ENCODE measurements around the gene ULK1. TPM values are rescaled to one million over a fixed set of nuclear protein-coding genes. Genes with fewer than 3 reads are reported as not detected.
"Not testable (repeated sequence)": the region's sequence is repeated elsewhere in the genome, so short reads cannot be mapped to it uniquely, and the experiment has no call there.

Gene ULK1
- total and polyA plus RNA-seq, 4 experiments from 2014 or later: 0.08 to 55.7 (median 23.8) TPM

GRCh38 chr12:131885076-131885475 is 9.3 kb upstream of the ULK1 start:
- H3K4me1 Mint-ChIP-seq; H3K4me3 Mint-ChIP-seq; H3K36me3 ChIP-seq (ENCODE audit: insufficient read depth, low read length); H3K27me3 Mint-ChIP-seq; H3K9me3 ChIP-seq (ENCODE audit: control insufficient read depth in 1 of 2, low read length in 2 of 2); H3K9me3 Mint-ChIP-seq; H3K4me3 ChIP-seq (ENCODE audit: low read length in 2 of 2); POLR2A ChIA-PET (ENCODE audit: partially characterized antibody); intact Hi-C loops (cut with micrococcal nuclease); H3K4me1 ChIP-seq (ENCODE audit: insufficient read depth, low read length); H3K27ac ChIP-seq (ENCODE audit: low read depth, low read length); H3K27me3 ChIP-seq (ENCODE audit: insufficient read depth, low read length); H3K27ac Mint-ChIP-seq; CTCF ChIA-PET (ENCODE audit: partially characterized antibody); H3K36me3 Mint-ChIP-seq; DNase-seq: not testable (repeated sequence)

GRCh38 chr12:131885543-131886057 is 8.8 kb upstream of the ULK1 start:
- Histone ChIP-seq H3K4me3 (ENCODE audit: low read length in 2 of 2) (no peak overlapping the region), H3K9me3 (ENCODE audit: control insufficient read depth in 1 of 2, low read length in 2 of 2) (no peaks in the 10 kb centered on the region), H3K36me3 (ENCODE audit: insufficient read depth, low read length) (no peaks in the 10 kb centered on the region), H3K4me1 (ENCODE audit: insufficient read depth, low read length) (no peaks in the 10 kb centered on the region), H3K27ac (ENCODE audit: low read depth, low read length) (no peak overlapping the region), H3K27me3 (ENCODE audit: insufficient read depth, low read length) (no peaks in the 10 kb centered on the region)
- H3K36me3 Mint-ChIP-seq: peaks cover 0 to 4% of the 10 kb centered on the region in 2 donors
- DNase-seq: no peak
- H3K27me3 Mint-ChIP-seq: peaks cover 1 to 2% of the 10 kb centered on the region in 2 donors
- H3K27ac Mint-ChIP-seq: no peak overlapping the region
- POLR2A ChIA-PET (ENCODE audit: partially characterized antibody): no interaction called here
- no peak overlapping the region for H3K4me3 Mint-ChIP-seq
- CTCF ChIA-PET (ENCODE audit: partially characterized antibody): no interaction called here
- intact Hi-C loops (cut with micrococcal nuclease): no loop called here
- peaks cover 0 to 9% (median 5%) of the 10 kb centered on the region in 8 donors for H3K9me3 Mint-ChIP-seq
- no peaks in the 10 kb centered on the region for H3K4me1 Mint-ChIP-seq

- H3K4me3 Mint-ChIP-seq: peak overlapping the region in 1 of 8 donors; percentile 33
- intact Hi-C loops (cut with micrococcal nuclease); H3K4me1 ChIP-seq (ENCODE audit: insufficient read depth, low read length); H3K27me3 Mint-ChIP-seq; H3K27me3 ChIP-seq (ENCODE audit: insufficient read depth, low read length); DNase-seq; H3K9me3 Mint-ChIP-seq; H3K36me3 Mint-ChIP-seq; H3K9me3 ChIP-seq (ENCODE audit: control insufficient read depth in 1 of 2, low read length in 2 of 2); H3K36me3 ChIP-seq (ENCODE audit: insufficient read depth, low read length); H3K27ac ChIP-seq (ENCODE audit: low read depth, low read length); H3K4me3 ChIP-seq (ENCODE audit: low read length in 2 of 2); POLR2A ChIA-PET (ENCODE audit: partially characterized antibody); CTCF ChIA-PET (ENCODE audit: partially characterized antibody): not testable (repeated sequence)
- peak overlapping the region in 2 of 7 donors; percentile 37 for H3K27ac Mint-ChIP-seq
- H3K4me1 Mint-ChIP-seq: peaks cover 2 to 19% (median 7%) of the 10 kb centered on the region in 4 donors
Measured at GRCh38 chr12:131891722-131892121, 2.7 kb upstream of the ULK1 start.

GRCh38 chr12:131892711-131893604 is 1.5 kb upstream of the ULK1 start:
- Histone ChIP-seq H3K27ac (ENCODE audit: low read depth, low read length) (no peak overlapping the region), H3K36me3 (ENCODE audit: insufficient read depth, low read length) (no peaks in the 10 kb centered on the region), H3K27me3 (ENCODE audit: insufficient read depth, low read length) (no peaks in the 10 kb centered on the region), H3K4me3 (ENCODE audit: low read length in 2 of 2) (no peak overlapping the region), H3K4me1 (ENCODE audit: insufficient read depth, low read length) (peaks cover 9% of the 10 kb centered on the region), H3K9me3 (ENCODE audit: control insufficient read depth in 1 of 2, low read length in 2 of 2) (no peaks in the 10 kb centered on the region)
- intact Hi-C loops (cut with micrococcal nuclease): no loop called here
- Mint-ChIP-seq H3K4me3 (peak overlapping the region in 6 of 8 donors; percentile 48 to 75 (median 62)), H3K4me1 (peaks cover 4 to 30% (median 14%) of the 10 kb centered on the region in 4 donors), H3K9me3 (peaks cover 0 to 1% (median 0%) of the 10 kb centered on the region in 8 donors), H3K27me3 (no peaks in the 10 kb centered on the region), H3K27ac (peak overlapping the region in 4 of 7 donors; percentile 19 to 79 (median 66)), H3K36me3 (peaks cover 0 to 5% of the 10 kb centered on the region in 2 donors)
- POLR2A ChIA-PET (ENCODE audit: partially characterized antibody): interaction anchor here (0.6 kb wide), 1 partner anchor 66 kb away, joined by 3 read pairs; no protein-coding TSS in a partner anchor
- DNase-seq: no peak
- CTCF ChIA-PET (ENCODE audit: partially characterized antibody): no interaction called here

GRCh38 chr12:131893605-131894312 is 663 bp upstream of the ULK1 start:
- Histone ChIP-seq H3K4me1 (ENCODE audit: insufficient read depth, low read length) (peaks cover 9% of the 10 kb centered on the region), H3K27me3 (ENCODE audit: insufficient read depth, low read length) (no peaks in the 10 kb centered on the region), H3K4me3 (ENCODE audit: low read length in 2 of 2) (no peak overlapping the region), H3K9me3 (ENCODE audit: control insufficient read depth in 1 of 2, low read length in 2 of 2) (no peaks in the 10 kb centered on the region), H3K27ac (ENCODE audit: low read depth, low read length) (no peak overlapping the region), H3K36me3 (ENCODE audit: insufficient read depth, low read length) (no peaks in the 10 kb centered on the region)
- Mint-ChIP-seq H3K4me3 (peak overlapping the region; percentile 31 to 83 (median 66)), H3K27ac (peak overlapping the region; percentile 19 to 87 (median 64)), H3K4me1 (peaks cover 6 to 35% (median 16%) of the 10 kb centered on the region in 4 donors), H3K36me3 (peaks cover 0 to 5% of the 10 kb centered on the region in 2 donors), H3K9me3 (peaks cover 0 to 1% (median 0%) of the 10 kb centered on the region in 8 donors), H3K27me3 (no peaks in the 10 kb centered on the region)
- ChIA-PET CTCF (ENCODE audit: partially characterized antibody) (no interaction called here), POLR2A (ENCODE audit: partially characterized antibody) (interaction anchor here (0.6 kb wide), 1 partner anchor 65 kb away, joined by 3 read pairs; no protein-coding TSS in a partner anchor)
- intact Hi-C loops (cut with micrococcal nuclease): loop anchor here (1.0 kb wide), 2 partner anchors 36 to 56 kb away; partner anchors contain the start of genes EP400 and PUS1
- DNase-seq: peak in 1 of 5 donors; percentile 14

GRCh38 chr12:131894981-131895639 is 688 bp downstream of the ULK1 start:
- peaks cover 0 to 1% (median 0%) of the 10 kb centered on the region in 8 donors for H3K9me3 Mint-ChIP-seq
- no peak for DNase-seq
- Histone ChIP-seq H3K27me3 (ENCODE audit: insufficient read depth, low read length) (no peaks in the 10 kb centered on the region), H3K27ac (ENCODE audit: low read depth, low read length) (peak overlapping the region; percentile 52), H3K9me3 (ENCODE audit: control insufficient read depth in 1 of 2, low read length in 2 of 2) (no peaks in the 10 kb centered on the region), H3K4me1 (ENCODE audit: insufficient read depth, low read length) (peaks cover 9% of the 10 kb centered on the region), H3K36me3 (ENCODE audit: insufficient read depth, low read length) (no peaks in the 10 kb centered on the region), H3K4me3 (ENCODE audit: low read length in 2 of 2) (peak overlapping the region; percentile 62 to 69)
- peak overlapping the region; percentile 84 to 93 (median 89) for H3K4me3 Mint-ChIP-seq
- H3K4me1 Mint-ChIP-seq: peaks cover 6 to 37% (median 17%) of the 10 kb centered on the region in 4 donors
- intact Hi-C loops (cut with micrococcal nuclease): loop anchor here (1.0 kb wide), 2 partner anchors 34 to 54 kb away; partner anchors contain the start of genes EP400 and PUS1
- H3K36me3 Mint-ChIP-seq: peaks cover 0 to 6% of the 10 kb centered on the region in 2 donors
- no peaks in the 10 kb centered on the region for H3K27me3 Mint-ChIP-seq
- H3K27ac Mint-ChIP-seq: peak overlapping the region; percentile 76 to 94 (median 86)
- CTCF ChIA-PET (ENCODE audit: partially characterized antibody): no interaction called here
- POLR2A ChIA-PET (ENCODE audit: partially characterized antibody): interaction anchor here (1.6 to 3.7 kb wide), 2 partner anchors 12 to 34 kb away, joined by 3 to 28 read pairs; partner anchors contain the start of gene PUS1
